NCI-H1048 (cell line): ENCODE measurements around the gene PRR14L.

Experiments
- DNase-seq: peaks from one replicate; lab custom pipeline; 2025; lab: John Stamatoyannopoulos, UW

Gene PRR14L

DNA sequence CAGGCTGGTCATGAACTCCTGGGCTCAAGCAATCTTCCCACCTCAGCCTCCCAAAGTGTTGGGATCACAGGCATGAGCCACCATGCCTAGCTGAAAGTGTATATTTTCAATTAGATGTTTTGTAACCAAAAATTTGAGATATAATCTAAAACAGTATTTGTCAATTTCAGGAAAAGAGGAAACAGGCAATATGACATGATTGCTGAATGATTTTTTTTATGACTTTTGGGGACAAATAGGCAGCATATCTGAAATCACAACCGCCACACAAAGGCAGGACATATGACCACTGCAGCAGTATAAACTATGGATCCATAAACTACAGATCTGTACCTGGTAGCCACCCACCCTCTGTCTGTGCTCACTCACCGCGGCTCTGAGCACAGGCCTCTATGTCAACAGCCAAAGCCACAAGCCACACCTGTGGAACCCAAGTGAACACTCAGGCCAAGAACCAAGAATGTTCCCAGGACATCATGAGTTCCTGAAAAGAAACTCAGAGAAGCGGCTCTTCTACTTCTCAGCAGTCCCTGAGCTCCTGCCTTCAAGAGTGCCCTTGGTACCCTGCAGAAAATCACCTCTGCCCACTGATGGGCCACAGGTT lies 110.4 kb downstream of the PRR14L start:
- no peak for DNase-seq

DNA sequence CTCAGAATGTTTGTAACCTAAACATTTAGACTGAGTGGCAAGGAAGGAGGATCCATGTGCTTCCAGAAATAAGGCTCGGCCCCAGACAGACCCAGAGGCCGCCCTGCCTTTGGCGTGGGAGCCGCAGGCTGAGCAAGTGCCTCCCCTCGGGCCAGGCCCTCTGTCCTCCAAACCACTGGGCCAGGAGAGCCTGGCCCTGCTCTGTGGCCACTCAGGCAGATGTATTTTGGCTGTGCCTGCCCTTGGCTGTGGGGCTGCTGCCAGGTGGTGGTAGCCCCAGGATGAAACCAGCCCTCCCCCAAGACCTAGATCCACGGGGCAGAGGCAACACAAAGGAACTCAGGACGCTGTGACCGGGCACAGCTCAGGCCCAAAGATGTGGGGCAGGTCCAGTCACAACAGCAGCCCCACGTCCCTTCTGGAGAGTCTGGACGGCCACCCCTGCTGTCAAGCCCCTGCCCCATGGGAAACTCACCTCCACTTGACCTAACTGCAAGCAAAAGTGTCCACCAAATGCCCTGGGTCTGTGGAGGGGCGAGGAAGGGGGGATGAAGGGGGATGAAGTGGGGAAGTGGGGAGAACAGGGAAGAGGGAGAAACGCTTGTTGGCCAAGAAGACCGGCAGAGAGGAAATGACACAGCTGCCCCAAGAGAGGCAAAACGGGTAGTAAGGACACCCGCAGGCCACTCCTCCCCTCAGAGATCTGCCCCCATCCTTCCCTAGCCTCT lies 111.9 kb downstream of the PRR14L start:
- DNase-seq = no peak

DNA sequence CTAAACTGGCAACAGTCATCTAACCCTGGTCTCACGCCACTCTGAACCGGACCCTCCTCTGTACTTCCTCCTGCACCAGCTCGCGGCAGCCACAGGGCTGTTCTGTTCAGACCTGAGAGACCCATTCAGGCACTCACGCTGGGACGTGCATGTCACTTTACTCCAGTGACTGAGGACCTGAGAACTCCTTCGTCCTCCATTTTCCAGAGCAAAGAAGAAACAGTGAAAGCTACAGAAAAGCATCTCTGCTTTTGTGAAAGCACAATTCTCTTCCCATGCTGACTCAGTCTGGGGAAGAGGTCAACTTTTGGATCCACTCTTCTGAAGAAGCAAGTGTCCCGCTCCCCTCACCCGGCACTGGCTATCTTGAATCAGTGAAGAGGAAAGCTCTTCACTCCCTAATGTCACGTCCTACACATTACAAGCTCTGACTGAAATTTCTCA lies 112.5 kb downstream of the PRR14L start:
- no peak for DNase-seq

DNA sequence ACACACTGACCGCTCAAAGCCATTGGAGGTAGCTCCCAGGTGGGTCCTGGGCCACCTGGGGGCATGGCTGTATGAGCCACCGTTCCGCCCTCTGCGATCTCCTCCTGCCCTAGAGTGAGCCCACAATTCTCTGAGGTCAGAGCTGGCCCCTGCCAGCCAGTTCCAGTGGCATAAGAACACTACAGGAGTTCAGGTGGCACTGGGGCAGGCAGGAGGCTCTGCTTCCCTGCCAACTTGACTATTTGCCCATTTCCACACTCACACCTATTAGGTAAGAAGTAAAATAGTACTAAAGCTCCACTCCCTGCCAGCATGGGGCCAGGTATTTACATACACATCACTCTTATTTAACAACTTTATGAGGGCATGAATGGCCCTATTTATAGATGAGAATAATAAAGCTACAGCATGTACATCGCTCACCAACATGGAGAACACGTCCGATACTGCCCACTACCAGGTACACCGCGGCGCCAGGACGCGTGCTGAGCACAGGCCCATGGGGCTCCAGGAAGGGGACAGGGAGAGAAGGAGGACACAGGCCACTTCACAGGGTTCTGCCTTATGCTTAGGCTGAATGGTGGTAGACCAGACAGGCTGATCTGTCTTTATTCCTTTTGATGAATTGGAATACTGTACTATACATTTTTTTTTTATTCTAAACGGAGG lies 114.2 kb downstream of the PRR14L start:
- no peak for DNase-seq

DNA sequence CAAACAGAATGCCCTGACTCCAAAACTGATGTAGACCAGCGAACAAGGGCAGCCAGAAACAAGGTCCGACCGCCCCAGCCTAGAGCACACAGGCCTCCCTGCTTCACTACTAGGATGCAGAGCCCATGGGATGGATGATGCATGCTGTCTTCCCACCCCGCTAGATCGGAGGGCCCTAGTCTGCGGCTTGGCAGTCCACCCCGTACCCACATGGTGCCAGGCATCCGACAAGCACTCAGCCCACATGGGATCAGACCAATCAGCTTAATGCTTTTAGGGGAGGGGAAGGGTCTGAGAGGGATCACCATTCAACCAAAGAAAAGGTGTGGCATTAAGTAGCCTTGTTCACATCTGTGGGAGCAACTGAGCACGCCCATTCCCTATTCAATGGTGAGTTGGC lies 118.5 kb downstream of the PRR14L start:
- no peak for DNase-seq
